Liver (tissue), 9 donors: ENCODE data around the gene RNF144B. TPM values are rescaled to one million over a fixed set of nuclear protein-coding genes. Genes with fewer than 3 reads are reported as not detected.

Experiments
- DNase-seq: peaks from one replicate; pipeline ENCODE4 v3.0.0-alpha.2; 2017; ENCODE audit warnings: low spot score
- H3K27ac ChIP-seq, 2 donors: one replicate each; pipeline ENCODE4 v1.7.0; 2013; ENCODE audit warnings: inconsistent platforms in 2 of 2, low read length in 2 of 2, control low read depth in 1 of 2, low read depth in 1 of 2, mild to moderate bottlenecking in 1 of 2
- H3K27me3 ChIP-seq, 4 donors: one replicate each; pipeline versions ENCODE4 v1.6.1 to v1.7.0; 2013; ENCODE audit warnings: low read length in 3 of 4, inconsistent platforms in 1 of 4, mild to moderate bottlenecking in 1 of 4, moderate library complexity in 1 of 4; ENCODE audit not compliant: control insufficient read depth in 4 of 4, insufficient read depth in 4 of 4
- H3K36me3 ChIP-seq, 4 donors: one replicate each; pipeline versions ENCODE4 v1.6.1 to v1.7.0; 2013; ENCODE audit warnings: low read length in 3 of 4, mild to moderate bottlenecking in 3 of 4, low read depth in 1 of 4, moderate library complexity in 1 of 4; ENCODE audit not compliant: control insufficient read depth in 4 of 4, insufficient read depth in 3 of 4
- H3K4me1 ChIP-seq, 4 donors: one replicate each; pipeline versions ENCODE4 v1.6.1 to v1.7.0; 2013; ENCODE audit warnings: low read length in 3 of 4, mild to moderate bottlenecking in 3 of 4, moderate library complexity in 1 of 4; ENCODE audit not compliant: control insufficient read depth in 4 of 4, insufficient read depth in 4 of 4
- H3K4me3 ChIP-seq, 3 donors: one replicate each; pipeline versions ENCODE4 v1.6.1 to v1.7.0; 2013; ENCODE audit warnings: low read length in 3 of 3, control low read depth in 1 of 3, low read depth in 1 of 3, mild to moderate bottlenecking in 1 of 3
- H3K9ac ChIP-seq, 2 donors: one replicate each; pipeline ENCODE4 v1.7.0; 2013; ENCODE audit warnings: low read length in 2 of 2, mild to moderate bottlenecking in 2 of 2, moderate library complexity in 2 of 2, control low read depth in 1 of 2, low read depth in 1 of 2
- H3K9me3 ChIP-seq, 4 donors: one replicate each; pipeline versions ENCODE4 v1.6.1 to v1.7.0; 2013; ENCODE audit warnings: low read length in 3 of 4; ENCODE audit not compliant: control insufficient read depth in 4 of 4
- ATF3 ChIP-seq: IDR thresholded peaks from 2 replicates; pipeline ENCODE4 v1.6.1; 2016; ENCODE audit warnings: antibody characterized with exemption
- CTCF ChIP-seq: fragments of 150-350 bp; IDR thresholded peaks from 2 replicates; pipeline ENCODE4 v1.5.1; 2017; ENCODE audit warnings: improper control_type of control experiment, low read depth, low read length; ENCODE audit not compliant: missing input control
- EGR1 ChIP-seq, 2 donors: IDR thresholded peaks; 2 replicates each; pipeline ENCODE4 v1.6.1; 2016 to 2018; ENCODE audit warnings: antibody characterized with exemption in 2 of 2, low read depth in 2 of 2
- FOXA1 ChIP-seq: IDR thresholded peaks from 2 replicates; pipeline ENCODE4 v1.6.1; 2016; ENCODE audit warnings: antibody characterized with exemption
- FOXA2 ChIP-seq: IDR thresholded peaks from 2 replicates; pipeline ENCODE4 v1.6.1; 2016; ENCODE audit warnings: antibody characterized with exemption
- GABPA ChIP-seq, 2 donors: IDR thresholded peaks in 1 of 2; conservative IDR thresholded peaks in 1 of 2; 2 replicates each; pipeline ENCODE4 v1.6.1; 2016; ENCODE audit warnings: antibody characterized with exemption in 2 of 2, mild to moderate bottlenecking in 1 of 2, moderate library complexity in 1 of 2
- HNF4A ChIP-seq, 2 donors: conservative IDR thresholded peaks; 2 replicates each; pipeline ENCODE4 v1.6.1; 2016; ENCODE audit warnings: antibody characterized with exemption in 2 of 2, mild to moderate bottlenecking in 2 of 2
- HNF4G ChIP-seq: IDR thresholded peaks from 2 replicates; pipeline ENCODE4 v1.6.1; 2016; ENCODE audit warnings: antibody characterized with exemption
- JUND ChIP-seq, 2 donors: IDR thresholded peaks; 2 replicates each; pipeline ENCODE4 v1.6.1; 2016; ENCODE audit warnings: antibody characterized with exemption in 2 of 2
- NR2F2 ChIP-seq: IDR thresholded peaks from 2 replicates; pipeline ENCODE4 v1.6.1; 2016; ENCODE audit warnings: antibody characterized with exemption
- RAD21 ChIP-seq, 2 donors: IDR thresholded peaks; 2 replicates each; pipeline ENCODE4 v1.6.1; 2016; ENCODE audit warnings: antibody characterized with exemption in 2 of 2, mild to moderate bottlenecking in 2 of 2
- REST ChIP-seq: IDR thresholded peaks from 2 replicates; pipeline ENCODE4 v1.6.1; 2016; ENCODE audit warnings: antibody characterized with exemption, mild to moderate bottlenecking
- RXRA ChIP-seq, 2 donors: IDR thresholded peaks; 2 replicates each; pipeline ENCODE4 v1.6.1; 2017 to 2018; ENCODE audit warnings: antibody characterized with exemption in 2 of 2, mild to moderate bottlenecking in 1 of 2
- TAF1 ChIP-seq: conservative IDR thresholded peaks from 2 replicates; pipeline ENCODE4 v1.6.1; 2016; ENCODE audit warnings: antibody characterized with exemption, mild to moderate bottlenecking
- YY1 ChIP-seq: IDR thresholded peaks from 2 replicates; pipeline ENCODE4 v1.6.1; 2016; ENCODE audit warnings: antibody characterized with exemption, mild to moderate bottlenecking
- ZBTB33 ChIP-seq: IDR thresholded peaks from 2 replicates; pipeline ENCODE4 v1.6.1; 2016; ENCODE audit warnings: antibody characterized with exemption
- WGBS: extraction: QIAGEN DNeasy Blood & Tissue Kit; methylation state at CpG from one replicate; pipeline ENCODE4 v1.1.7; 2013; 5-methylcytosine and 5-hydroxymethylcytosine counted together
- polyA plus RNA-seq, 2 donors: library from polyadenylated mRNA; stranded (reverse) in 1 of 2; unstranded in 1 of 2; fragments of 200-250 nt in 1 of 2; fragments of >200 nt in 1 of 2; fragmentation: Nextera tagmentation in 1 of 2; extraction: Ambion mirVana in 1 of 2; gene quantifications; one replicate each; pipeline versions ENCODE4 v1.2.1 to v1.2.3, GENCODE V29; 2013 to 2015
- total RNA-seq, 2 donors: library from RNA; depleted of rRNA; stranded (reverse); fragments of >200 nt; gene quantifications; one replicate each; pipeline ENCODE4 v1.2.3, GENCODE V29; 2014
- donor health status: healthy.
- donor health status: healthy.
- donor health status: healthy.
- donor health status: healthy.
- donor health status: healthy.

RNF144B gene
- total and polyA plus RNA-seq, 4 donors, result 3.0 to 15.1 (median 7.6) TPM

- TF ChIP-seq TAF1 (no peak), ZBTB33 (no peak), GABPA (IDR thresholded peaks at IDR 0.05 in 1 of 2, conservative IDR thresholded peaks at IDR 0.05 in 1 of 2) (no peak), EGR1 (IDR thresholded peaks at IDR 0.05; ENCODE audit: low read depth in 2 of 2) (no peak), FOXA1 (no peak), HNF4A (conservative IDR thresholded peaks at IDR 0.05) (peak in 1 of 2 donors; percentile 38), REST (no peak), CTCF (no peak), RXRA (IDR thresholded peaks at IDR 0.05) (peak in 1 of 2 donors; percentile 57), JUND (IDR thresholded peaks at IDR 0.05) (peak in 1 of 2 donors; percentile 35)
- Histone ChIP-seq H3K9me3 (no peaks in the 10 kb centered on the region), H3K27me3 (no peaks in the 10 kb centered on the region), H3K27ac (peak overlapping the region; percentile 52 to 76), H3K36me3 (peaks cover 0 to 3% (median 1%) of the 10 kb centered on the region in 4 donors), H3K9ac (no peak overlapping the region), H3K4me1 (peaks cover 0 to 19% (median 14%) of the 10 kb centered on the region in 4 donors), H3K4me3 (no peak overlapping the region)
- DNase-seq, result no peak
- WGBS, result 44% methylated on average over 2 of the region's 2 CpGs
Observed at GRCh38 chr6:18433059-18433458, 45.9 kb downstream of the RNF144B start.

GRCh38 chr6:18436341-18436740 lies 49.2 kb downstream of the RNF144B start:
- Histone ChIP-seq H3K4me3 (no peak overlapping the region), H3K27ac (no peak overlapping the region), H3K4me1 (peaks cover 0 to 19% (median 14%) of the 10 kb centered on the region in 4 donors), H3K36me3 (peaks cover 0 to 2% (median under 1%) of the 10 kb centered on the region in 4 donors), H3K9me3 (no peaks in the 10 kb centered on the region), H3K9ac (no peak overlapping the region), H3K27me3 (no peaks in the 10 kb centered on the region)
- DNase-seq, result no peak
- 88% methylated on average over 3 of the region's 3 CpGs for WGBS
- TF ChIP-seq TAF1 (no peak), EGR1 (IDR thresholded peaks at IDR 0.05; ENCODE audit: low read depth in 2 of 2) (no peak), FOXA2 (no peak), REST (no peak), RAD21 (IDR thresholded peaks at IDR 0.05) (no peak), ATF3 (no peak), JUND (IDR thresholded peaks at IDR 0.05) (no peak), HNF4A (conservative IDR thresholded peaks at IDR 0.05) (no peak), GABPA (IDR thresholded peaks at IDR 0.05 in 1 of 2, conservative IDR thresholded peaks at IDR 0.05 in 1 of 2) (no peak), YY1 (no peak), RXRA (IDR thresholded peaks at IDR 0.05) (no peak), HNF4G (no peak), NR2F2 (no peak), ZBTB33 (no peak)
